RWPE2 (cell line): ENCODE data around the gene TWIST2.

Experiments
- ATAC-seq: fragments of 200-7000 bp; cut with Tn5 transposase; 3 replicates; pipeline ENCODE4 v1.9.1; 2021; ENCODE audit warnings: low read depth
- DNase-seq: peaks from one replicate; pipeline ENCODE4 v3.0.0-alpha.2; 2020; ENCODE audit warnings: low spot score
- H3K27ac ChIP-seq: fragments of 450-650 bp; 2 replicates; pipeline ENCODE4 v1.5.1; 2017; ENCODE audit warnings: mild to moderate bottlenecking; ENCODE audit not compliant: poor library complexity, severe bottlenecking
- H3K27me3 ChIP-seq: fragments of 250-450 bp; sonication (Bioruptor Pico); 2 replicates; pipeline ENCODE4 v1.5.1; 2021; ENCODE audit warnings: mild to moderate bottlenecking, moderate library complexity; ENCODE audit not compliant: insufficient read depth, poor library complexity, severe bottlenecking
- H3K36me3 ChIP-seq: fragments of 250-450 bp; sonication (Bioruptor Pico); 2 replicates; pipeline ENCODE4 v1.5.1; 2020; ENCODE audit warnings: low read depth, mild to moderate bottlenecking, moderate library complexity
- H3K4me1 ChIP-seq: fragments of 250-450 bp; sonication (Bioruptor Pico); 2 replicates; pipeline ENCODE4 v1.5.1; 2021; ENCODE audit warnings: mild to moderate bottlenecking, moderate library complexity; ENCODE audit not compliant: insufficient read depth, poor library complexity, severe bottlenecking
- H3K4me3 ChIP-seq: fragments of 250-450 bp; sonication (Bioruptor Pico); 2 replicates; pipeline ENCODE4 v1.5.1; 2021; ENCODE audit warnings: mild to moderate bottlenecking, moderate library complexity; ENCODE audit not compliant: severe bottlenecking
- H3K9me3 ChIP-seq: fragments of 250-450 bp; sonication (Bioruptor Pico); 2 replicates; pipeline ENCODE4 v1.5.1; 2021; ENCODE audit warnings: mild to moderate bottlenecking, moderate library complexity; ENCODE audit not compliant: severe bottlenecking
- CTCF ChIP-seq: fragments of 450-650 bp; IDR thresholded peaks from one replicate; pipeline ENCODE4 v1.5.1; 2017; ENCODE audit warnings: mild to moderate bottlenecking, moderate library complexity; ENCODE audit not compliant: poor library complexity, severe bottlenecking

TWIST2 gene

GRCh38 chr2:238831177-238831576 is 16.7 kb upstream of the TWIST2 start:
- H3K36me3 ChIP-seq: no peaks in the 10 kb centered on the region
- no peak overlapping the region for H3K4me3 ChIP-seq
- ATAC-seq: no peak
- peaks cover 4% of the 10 kb centered on the region for H3K27me3 ChIP-seq
- no peaks in the 10 kb centered on the region for H3K9me3 ChIP-seq
- no peaks in the 10 kb centered on the region for H3K4me1 ChIP-seq
- TF ChIP-seq CTCF: no peak
- no peak overlapping the region for H3K27ac ChIP-seq
- no peak for DNase-seq

GRCh38 chr2:238834982-238835381 is 12.9 kb upstream of the TWIST2 start:
- DNase-seq: no peak
- Histone ChIP-seq H3K27me3 (peaks cover 4% of the 10 kb centered on the region), H3K9me3 (no peaks in the 10 kb centered on the region), H3K27ac (no peak overlapping the region), H3K36me3 (no peaks in the 10 kb centered on the region), H3K4me1 (no peaks in the 10 kb centered on the region), H3K4me3 (no peak overlapping the region)
- no peak for TF ChIP-seq CTCF
- no peak for ATAC-seq

- no peaks in the 10 kb centered on the region for H3K4me1 ChIP-seq
Measured at GRCh38 chr2:238835726-238836301, 12.1 kb upstream of the TWIST2 start.

GRCh38 chr2:238838786-238839327 is 9.0 kb upstream of the TWIST2 start:
- TF ChIP-seq CTCF: no peak
- ATAC-seq: no peak
- no peaks in the 10 kb centered on the region for H3K27me3 ChIP-seq

More at GRCh38 chr2:238835726-238836301, 12.1 kb upstream of the TWIST2 start:
- ATAC-seq: no peak; the same call in 2 of the 3 replicates
- no peak for DNase-seq
- no peak overlapping the region for H3K27ac ChIP-seq
- H3K9me3 ChIP-seq: no peaks in the 10 kb centered on the region
- no peaks in the 10 kb centered on the region for H3K36me3 ChIP-seq
- peak; percentile 10 for TF ChIP-seq CTCF
- H3K4me3 ChIP-seq: no peak overlapping the region
- H3K27me3 ChIP-seq: peaks cover 4% of the 10 kb centered on the region

GRCh38 chr2:238839428-238839827 is 8.5 kb upstream of the TWIST2 start:
- no peak for DNase-seq
- TF ChIP-seq CTCF: no peak
- H3K27me3 ChIP-seq: no peaks in the 10 kb centered on the region
- H3K36me3 ChIP-seq: no peaks in the 10 kb centered on the region
- H3K4me1 ChIP-seq: no peaks in the 10 kb centered on the region
- no peak for ATAC-seq
- H3K27ac ChIP-seq: no peak overlapping the region
- H3K9me3 ChIP-seq: no peaks in the 10 kb centered on the region
- no peak overlapping the region for H3K4me3 ChIP-seq

More at GRCh38 chr2:238838786-238839327, 9.0 kb upstream of the TWIST2 start:
- no peak overlapping the region for H3K4me3 ChIP-seq
- H3K27ac ChIP-seq: no peak overlapping the region
- no peak for DNase-seq
- no peaks in the 10 kb centered on the region for H3K9me3 ChIP-seq
- no peaks in the 10 kb centered on the region for H3K4me1 ChIP-seq
- no peaks in the 10 kb centered on the region for H3K36me3 ChIP-seq
